HepG2 (cell line): ENCODE results near the gene PAK6. TPM values are rescaled to one million over a fixed set of nuclear protein-coding genes. Genes with fewer than 3 reads are reported as not detected.

Experiments
- ATAC-seq: fragments of 200-7000 bp; cut with Tn5 transposase; 3 replicates; pipeline ENCODE4 v1.9.1; 2020; ENCODE audit warnings: mild to moderate bottlenecking, moderate library complexity
- BruUV-seq: library from RNA; stranded (reverse); fragments of 400-500 nt; replicated peaks from 2 replicates; lab custom pipeline; 2021; lab: Mats Ljungman, UMichigan
- CTCF ChIA-PET: fragments of 300-600 bp; formaldehyde crosslinking; extraction: SDS; loops from one replicate; lab custom pipeline; 2021; ENCODE audit warnings: low total read pairs, inconsistent platforms, low intra/inter-chr PET ratio; lab: Yijun Ruan, JAX
- POLR2A ChIA-PET: fragments of 350-600 bp; sonication (Branson Sonifier 250); formaldehyde crosslinking; loops from one replicate; lab custom pipeline; 2020; ENCODE audit warnings: antibody characterized with exemption, inconsistent platforms; lab: Yijun Ruan, JAX
- DNase-seq: peaks from one replicate; pipeline ENCODE4 v3.0.0-alpha.2; 2015; ENCODE audit warnings: low spot score
- FAIRE-seq: peaks from 3 replicates; lab custom pipeline; 2011; peaks lifted over from hg19 to GRCh38; lab: Jason Lieb, UNC
- H2AFZ ChIP-seq: one replicate; pipeline ENCODE4 v1.6.1; 2011; ENCODE audit warnings: low read length, inconsistent platforms
- H3K27ac ChIP-seq: fragments of 300-600 bp; 3 replicates; pipeline ENCODE4 v1.8.0; 2011; ENCODE audit warnings: mixed run types, mild to moderate bottlenecking, mixed read lengths, low read length, inconsistent platforms; ENCODE audit not compliant: insufficient read depth; ENCODE audit errors: extremely low read length
- H3K27me3 ChIP-seq, 2 experiments: fragments of 200-600 bp in 1 of 2; 2 replicates in 1 of 2; 3 replicates in 1 of 2; pipeline versions ENCODE4 v1.6.0 to v1.8.0; 2011; ENCODE audit warnings: low read length in 2 of 2, mild to moderate bottlenecking in 2 of 2, moderate library complexity in 2 of 2, inconsistent platforms in 1 of 2; ENCODE audit not compliant: insufficient read depth in 2 of 2, control insufficient read depth in 1 of 2
- H3K36me3 ChIP-seq, 2 experiments: fragments of 200-600 bp in 1 of 2; replicated peaks in 1 of 2; 2 replicates in 1 of 2; 3 replicates in 1 of 2; pipeline versions ENCODE4 v1.5.1 to v1.8.0; 2011; ENCODE audit warnings: low read length in 2 of 2, inconsistent platforms in 1 of 2; ENCODE audit not compliant: insufficient read depth in 2 of 2, control insufficient read depth in 1 of 2
- H3K4me1 ChIP-seq: 2 replicates; pipeline ENCODE4 v1.5.1; 2012; ENCODE audit warnings: low read length, inconsistent platforms; ENCODE audit not compliant: insufficient read depth
- H3K4me2 ChIP-seq: 2 replicates; pipeline ENCODE4 v1.6.0; 2011; ENCODE audit warnings: low read depth, low read length, inconsistent platforms
- H3K4me3 ChIP-seq, 3 experiments: fragments of 200-600 bp in 1 of 3; sonication (generic), shearing (Covaris generic) in 1 of 3; replicated peaks in 1 of 3; 2 replicates each; pipeline ENCODE4 v1.5.1; 2011 to 2016; ENCODE audit warnings: low read length in 3 of 3, inconsistent platforms in 2 of 3, low read depth in 2 of 3, mild to moderate bottlenecking in 2 of 3, control low read depth in 1 of 3, mixed read lengths in 1 of 3; ENCODE audit not compliant: insufficient read depth in 1 of 3
- H3K79me2 ChIP-seq: one replicate; pipeline ENCODE4 v1.6.1; 2011; ENCODE audit warnings: low read length, inconsistent platforms; ENCODE audit not compliant: insufficient read depth
- H3K9ac ChIP-seq: 2 replicates; pipeline ENCODE4 v1.6.0; 2011; ENCODE audit warnings: mild to moderate bottlenecking, low read depth, low read length, inconsistent platforms; ENCODE audit not compliant: insufficient read depth
- H3K9me3 ChIP-seq: 2 replicates; pipeline ENCODE4 v1.5.1; 2012; ENCODE audit warnings: mild to moderate bottlenecking, low read length
- H4K20me1 ChIP-seq: 2 replicates; pipeline ENCODE4 v1.6.0; 2011; ENCODE audit warnings: inconsistent platforms, mild to moderate bottlenecking, low read length, moderate library complexity; ENCODE audit not compliant: insufficient read depth
- CEBPG ChIP-seq: IDR thresholded peaks from 2 replicates; pipeline ENCODE4 v1.6.1; 2016
- MXI1 ChIP-seq: IDR thresholded peaks from 3 replicates; pipeline ENCODE4 v1.6.1; 2012; ENCODE audit warnings: low read depth, low read length, inconsistent platforms, borderline replicate concordance
- SP140L ChIP-seq: sonication (generic); formaldehyde crosslinking; IDR thresholded peaks from 2 replicates; pipeline ENCODE4 v1.4.0; 2020; ENCODE audit warnings: missing genetic modification reagents, borderline replicate concordance
- TP53 ChIP-seq: sonication (generic); formaldehyde crosslinking; conservative IDR thresholded peaks from 2 replicates; pipeline ENCODE4 v1.4.0; 2020; ENCODE audit warnings: missing genetic modification reagents
- ZFP37 ChIP-seq: sonication (generic); formaldehyde crosslinking; IDR thresholded peaks from 2 replicates; pipeline ENCODE4 v1.4.0; 2020; ENCODE audit warnings: missing genetic modification reagents, borderline replicate concordance
- ZNF260 ChIP-seq: sonication (generic); formaldehyde crosslinking; IDR thresholded peaks from 2 replicates; pipeline ENCODE4 v1.4.0; 2020; ENCODE audit warnings: missing genetic modification reagents, low read depth, mild to moderate bottlenecking, borderline replicate concordance
- ZNF274 ChIP-seq: sonication (generic); formaldehyde crosslinking; IDR thresholded peaks from 2 replicates; pipeline ENCODE4 v1.5.1; 2020; ENCODE audit warnings: mild to moderate bottlenecking, missing genetic modification reagents
- ZNF282 ChIP-seq: fragments of 450-650 bp; IDR thresholded peaks from 2 replicates; pipeline ENCODE4 v1.6.1; 2018; ENCODE audit not compliant: partially characterized antibody
- WGBS: methylation state at CpG from one replicate; pipeline ENCODE4 v1.1.6; 2017; ENCODE audit warnings: low lambda C conversion rate; 5-methylcytosine and 5-hydroxymethylcytosine counted together
- in situ Hi-C: cut with HindIII; loops from 2 replicates; pipeline ENCODE4 v1.10.0; 2017; ENCODE audit warnings: low pct_unique_long_range_greater_than_20kb; ENCODE audit not compliant: extremely low pct_ligation_motif_present
- intact Hi-C: fragments of 100-400 bp; cut with micrococcal nuclease; formaldehyde crosslinking; loops from one replicate; pipeline ENCODE4 v1.10.0; 2022; ENCODE audit not compliant: unreplicated experiment
- polyA plus RNA-seq, 8 experiments: library from polyadenylated mRNA; depleted of rRNA in 3 of 8; stranded (reverse) in 7 of 8; unstranded in 1 of 8; fragments of >200 nt; fragmentation: Illumina TruSeq in 4 of 8; extraction: Trizol in 4 of 8; gene quantifications; 2 replicates each; pipeline versions ENCODE4 v1.2.1 to v1.2.3, GENCODE V29; 2011 to 2016; ENCODE audit warnings: low read depth in 4 of 8, missing spikeins in 1 of 8, mixed read lengths in 1 of 8; ENCODE audit not compliant: insufficient read depth in 1 of 8
- total RNA-seq, 5 experiments: library from RNA; depleted of rRNA; stranded (reverse); fragments of >200 nt; fragmentation: Illumina TruSeq; extraction: Trizol; gene quantifications; 2 replicates each; pipeline ENCODE4 v1.2.3, GENCODE V29; 2016; ENCODE audit warnings: low read depth in 1 of 5
- TF ChIP-seq, protein P1 (sequence below): sonication (generic); formaldehyde crosslinking; IDR thresholded peaks from 2 replicates; pipeline ENCODE4 v1.4.0; 2020; ENCODE audit warnings: low read depth, mild to moderate bottlenecking, missing genetic modification reagents
- TF ChIP-seq, protein P2 (sequence below): IDR thresholded peaks from 2 replicates; pipeline ENCODE4 v1.6.1; 2012; ENCODE audit warnings: low read length, improper control_type of control experiment
- TF ChIP-seq, protein P3 (sequence below): sonication (generic); formaldehyde crosslinking; IDR thresholded peaks from 2 replicates; pipeline ENCODE4 v1.9.0; 2021; ENCODE audit warnings: missing genetic modification reagents, borderline replicate concordance
- TF ChIP-seq, protein P4 (sequence below): conservative IDR thresholded peaks from 2 replicates; pipeline ENCODE4 v1.6.1; 2018; ENCODE audit warnings: missing genetic modification reagents

PAK6 gene
- total and polyA plus RNA-seq, 2 of the 13 experiments (the other 11 are each of a cell fraction or from before 2014, with no cell fraction given), result 0.07 TPM; not detected in 1

DNA sequence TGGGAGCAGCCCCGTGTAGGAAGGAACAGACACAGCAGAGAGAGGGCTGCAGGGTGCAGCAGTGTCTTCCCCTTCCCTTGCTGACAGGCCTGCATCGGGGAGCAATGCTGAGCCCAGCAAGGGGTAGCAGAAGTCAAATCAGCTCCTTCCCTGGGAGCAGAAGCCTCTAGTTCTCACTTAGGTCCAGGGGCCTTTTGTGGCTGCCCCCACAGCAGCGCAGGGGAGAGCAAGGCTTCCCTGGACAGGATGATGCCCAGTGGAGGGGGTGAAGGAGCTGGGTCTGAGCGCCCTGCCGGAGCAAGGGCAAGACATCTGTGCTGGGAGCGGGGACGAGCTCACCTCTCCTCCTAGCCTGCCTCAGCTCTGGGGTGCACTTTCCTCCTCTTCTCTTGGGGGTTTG is 68.0 kb downstream of the PAK6 start:
- Histone ChIP-seq H4K20me1 (no peaks in the 10 kb centered on the region), H2AFZ (no peak overlapping the region), H3K4me3 (no peak overlapping the region), H3K36me3 (no peaks in the 10 kb centered on the region), H3K4me1 (no peaks in the 10 kb centered on the region), H3K9ac (no peak overlapping the region), H3K27me3 (peaks cover 7 to 63% of the 10 kb centered on the region in 2 experiments), H3K79me2 (no peaks in the 10 kb centered on the region), H3K4me2 (no peak overlapping the region), H3K27ac (no peak overlapping the region), H3K9me3 (no peaks in the 10 kb centered on the region)
- ChIA-PET CTCF (interaction anchor here (0.8 kb wide), 1 partner anchor 115 kb away, joined by 3 read pairs; no protein-coding TSS in a partner anchor), POLR2A (no interaction called here)
- intact Hi-C loops (no loop called here), in situ Hi-C loops (no loop called here)
- DNase-seq (no peak), ATAC-seq (no peak), FAIRE-seq (no peak)
- 93% methylated on average over 3 of the region's 7 CpGs for WGBS
- no TSS peak for BruUV-seq
- TF ChIP-seq ZNF282 (no peak), TP53 (CRISPR knock-in tag) (no peak), ZNF260 (CRISPR knock-in tag) (no peak), SP140L (CRISPR knock-in tag) (no peak), ZFP37 (CRISPR knock-in tag) (no peak), MXI1 (no peak), ZNF274 (CRISPR knock-in tag) (no peak), CEBPG (CRISPR knock-in tag) (no peak)
- TF ChIP-seq, protein P1, sequence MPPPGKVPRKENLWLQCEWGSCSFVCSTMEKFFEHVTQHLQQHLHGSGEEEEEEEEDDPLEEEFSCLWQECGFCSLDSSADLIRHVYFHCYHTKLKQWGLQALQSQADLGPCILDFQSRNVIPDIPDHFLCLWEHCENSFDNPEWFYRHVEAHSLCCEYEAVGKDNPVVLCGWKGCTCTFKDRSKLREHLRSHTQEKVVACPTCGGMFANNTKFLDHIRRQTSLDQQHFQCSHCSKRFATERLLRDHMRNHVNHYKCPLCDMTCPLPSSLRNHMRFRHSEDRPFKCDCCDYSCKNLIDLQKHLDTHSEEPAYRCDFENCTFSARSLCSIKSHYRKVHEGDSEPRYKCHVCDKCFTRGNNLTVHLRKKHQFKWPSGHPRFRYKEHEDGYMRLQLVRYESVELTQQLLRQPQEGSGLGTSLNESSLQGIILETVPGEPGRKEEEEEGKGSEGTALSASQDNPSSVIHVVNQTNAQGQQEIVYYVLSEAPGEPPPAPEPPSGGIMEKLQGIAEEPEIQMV (CRISPR knock-in tag), result no peak
- TF ChIP-seq, protein P2, sequence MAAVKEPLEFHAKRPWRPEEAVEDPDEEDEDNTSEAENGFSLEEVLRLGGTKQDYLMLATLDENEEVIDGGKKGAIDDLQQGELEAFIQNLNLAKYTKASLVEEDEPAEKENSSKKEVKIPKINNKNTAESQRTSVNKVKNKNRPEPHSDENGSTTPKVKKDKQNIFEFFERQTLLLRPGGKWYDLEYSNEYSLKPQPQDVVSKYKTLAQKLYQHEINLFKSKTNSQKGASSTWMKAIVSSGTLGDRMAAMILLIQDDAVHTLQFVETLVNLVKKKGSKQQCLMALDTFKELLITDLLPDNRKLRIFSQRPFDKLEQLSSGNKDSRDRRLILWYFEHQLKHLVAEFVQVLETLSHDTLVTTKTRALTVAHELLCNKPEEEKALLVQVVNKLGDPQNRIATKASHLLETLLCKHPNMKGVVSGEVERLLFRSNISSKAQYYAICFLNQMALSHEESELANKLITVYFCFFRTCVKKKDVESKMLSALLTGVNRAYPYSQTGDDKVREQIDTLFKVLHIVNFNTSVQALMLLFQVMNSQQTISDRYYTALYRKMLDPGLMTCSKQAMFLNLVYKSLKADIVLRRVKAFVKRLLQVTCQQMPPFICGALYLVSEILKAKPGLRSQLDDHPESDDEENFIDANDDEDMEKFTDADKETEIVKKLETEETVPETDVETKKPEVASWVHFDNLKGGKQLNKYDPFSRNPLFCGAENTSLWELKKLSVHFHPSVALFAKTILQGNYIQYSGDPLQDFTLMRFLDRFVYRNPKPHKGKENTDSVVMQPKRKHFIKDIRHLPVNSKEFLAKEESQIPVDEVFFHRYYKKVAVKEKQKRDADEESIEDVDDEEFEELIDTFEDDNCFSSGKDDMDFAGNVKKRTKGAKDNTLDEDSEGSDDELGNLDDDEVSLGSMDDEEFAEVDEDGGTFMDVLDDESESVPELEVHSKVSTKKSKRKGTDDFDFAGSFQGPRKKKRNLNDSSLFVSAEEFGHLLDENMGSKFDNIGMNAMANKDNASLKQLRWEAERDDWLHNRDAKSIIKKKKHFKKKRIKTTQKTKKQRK, result no peak
- TF ChIP-seq, protein P3, sequence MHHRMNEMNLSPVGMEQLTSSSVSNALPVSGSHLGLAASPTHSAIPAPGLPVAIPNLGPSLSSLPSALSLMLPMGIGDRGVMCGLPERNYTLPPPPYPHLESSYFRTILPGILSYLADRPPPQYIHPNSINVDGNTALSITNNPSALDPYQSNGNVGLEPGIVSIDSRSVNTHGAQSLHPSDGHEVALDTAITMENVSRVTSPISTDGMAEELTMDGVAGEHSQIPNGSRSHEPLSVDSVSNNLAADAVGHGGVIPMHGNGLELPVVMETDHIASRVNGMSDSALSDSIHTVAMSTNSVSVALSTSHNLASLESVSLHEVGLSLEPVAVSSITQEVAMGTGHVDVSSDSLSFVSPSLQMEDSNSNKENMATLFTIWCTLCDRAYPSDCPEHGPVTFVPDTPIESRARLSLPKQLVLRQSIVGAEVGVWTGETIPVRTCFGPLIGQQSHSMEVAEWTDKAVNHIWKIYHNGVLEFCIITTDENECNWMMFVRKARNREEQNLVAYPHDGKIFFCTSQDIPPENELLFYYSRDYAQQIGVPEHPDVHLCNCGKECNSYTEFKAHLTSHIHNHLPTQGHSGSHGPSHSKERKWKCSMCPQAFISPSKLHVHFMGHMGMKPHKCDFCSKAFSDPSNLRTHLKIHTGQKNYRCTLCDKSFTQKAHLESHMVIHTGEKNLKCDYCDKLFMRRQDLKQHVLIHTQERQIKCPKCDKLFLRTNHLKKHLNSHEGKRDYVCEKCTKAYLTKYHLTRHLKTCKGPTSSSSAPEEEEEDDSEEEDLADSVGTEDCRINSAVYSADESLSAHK (CRISPR knock-in tag), result no peak
- TF ChIP-seq, protein P4, sequence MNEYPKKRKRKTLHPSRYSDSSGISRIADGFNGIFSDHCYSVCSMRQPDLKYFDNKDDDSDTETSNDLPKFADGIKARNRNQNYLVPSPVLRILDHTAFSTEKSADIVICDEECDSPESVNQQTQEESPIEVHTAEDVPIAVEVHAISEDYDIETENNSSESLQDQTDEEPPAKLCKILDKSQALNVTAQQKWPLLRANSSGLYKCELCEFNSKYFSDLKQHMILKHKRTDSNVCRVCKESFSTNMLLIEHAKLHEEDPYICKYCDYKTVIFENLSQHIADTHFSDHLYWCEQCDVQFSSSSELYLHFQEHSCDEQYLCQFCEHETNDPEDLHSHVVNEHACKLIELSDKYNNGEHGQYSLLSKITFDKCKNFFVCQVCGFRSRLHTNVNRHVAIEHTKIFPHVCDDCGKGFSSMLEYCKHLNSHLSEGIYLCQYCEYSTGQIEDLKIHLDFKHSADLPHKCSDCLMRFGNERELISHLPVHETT (CRISPR knock-in tag), result no peak
